Measurements from ENCODE around the gene DPYD. TPM values are rescaled to one million over a fixed set of nuclear protein-coding genes. Genes with fewer than 3 reads are reported as not detected.
"Not testable (repeated sequence)": the region's sequence is repeated elsewhere in the genome, so short reads cannot be mapped to it uniquely, and the experiment has no call there.

DPYD gene
- polyA plus RNA-seq, 4 donors, result 11.9 to 31.8 (median 26.0) TPM

- Histone ChIP-seq H3K27me3 (ENCODE audit: control insufficient read depth in 3 of 3, insufficient read depth in 3 of 3, low read length in 3 of 3) (no peaks in the 10 kb centered on the region), H3K9me3 (ENCODE audit: control insufficient read depth in 2 of 2, insufficient read depth in 1 of 2, low read depth in 1 of 2, low read length in 1 of 2) (peaks cover 0 to 4% of the 10 kb centered on the region in 2 donors), H3K27ac (ENCODE audit: low read depth in 1 of 3, low read length in 2 of 3) (no peak overlapping the region), H3K4me1 (ENCODE audit: control insufficient read depth in 3 of 3, insufficient read depth in 2 of 3, low read depth in 1 of 3, low read length in 2 of 3) (no peaks in the 10 kb centered on the region), H3K36me3 (ENCODE audit: control insufficient read depth in 3 of 3, insufficient read depth in 2 of 3, low read depth in 1 of 3, low read length in 3 of 3) (no peaks in the 10 kb centered on the region), H3K4me3 (ENCODE audit: low read depth in 1 of 3, low read length in 3 of 3) (no peak overlapping the region)
- DNase-seq, result no peak
- FAIRE-seq, result no peak
- WGBS, 3 donors, result 63 to 73% (median 63%) methylated on average over 3 of the region's 3 CpGs
These were observed 667.9 kb downstream of the DPYD start for GRCh38 chr1:97252925-97253324.

GRCh38 chr1:97252076-97252475, 668.8 kb downstream of the DPYD start:
- WGBS, 3 donors, result 0 to 88% (median 3%) methylated on average over 1 of the region's 1 CpG
- no peaks in the 10 kb centered on the region for H3K36me3 ChIP-seq (ENCODE audit: control insufficient read depth in 3 of 3, insufficient read depth in 2 of 3, low read depth in 1 of 3, low read length in 3 of 3)
- H3K4me3 ChIP-seq (ENCODE audit: low read depth in 1 of 3, low read length in 3 of 3), result no peak overlapping the region
- no peak for DNase-seq
- no peak overlapping the region for H3K27ac ChIP-seq (ENCODE audit: low read depth in 1 of 3, low read length in 2 of 3)
- H3K4me1 ChIP-seq (ENCODE audit: control insufficient read depth in 3 of 3, insufficient read depth in 2 of 3, low read depth in 1 of 3, low read length in 2 of 3), result no peaks in the 10 kb centered on the region
- FAIRE-seq, result no peak
- no peaks in the 10 kb centered on the region for H3K27me3 ChIP-seq (ENCODE audit: control insufficient read depth in 3 of 3, insufficient read depth in 3 of 3, low read length in 3 of 3)
- H3K9me3 ChIP-seq (ENCODE audit: control insufficient read depth in 2 of 2, insufficient read depth in 1 of 2, low read depth in 1 of 2, low read length in 1 of 2), result peaks cover 0 to 4% of the 10 kb centered on the region in 2 donors

- Histone ChIP-seq H3K4me1 (ENCODE audit: control insufficient read depth in 3 of 3, insufficient read depth in 2 of 3, low read depth in 1 of 3, low read length in 2 of 3) (no peaks in the 10 kb centered on the region), H3K9me3 (ENCODE audit: control insufficient read depth in 2 of 2, insufficient read depth in 1 of 2, low read depth in 1 of 2, low read length in 1 of 2) (peaks cover 0 to 4% of the 10 kb centered on the region in 2 donors), H3K27me3 (ENCODE audit: control insufficient read depth in 3 of 3, insufficient read depth in 3 of 3, low read length in 3 of 3) (no peaks in the 10 kb centered on the region), H3K36me3 (ENCODE audit: control insufficient read depth in 3 of 3, insufficient read depth in 2 of 3, low read depth in 1 of 3, low read length in 3 of 3) (no peaks in the 10 kb centered on the region), H3K27ac (ENCODE audit: low read depth in 1 of 3, low read length in 2 of 3) (no peak overlapping the region), H3K4me3 (ENCODE audit: low read depth in 1 of 3, low read length in 3 of 3) (no peak overlapping the region)
- no peak for FAIRE-seq
- no peak for DNase-seq
These were observed 673.6 kb downstream of the DPYD start for GRCh38 chr1:97247196-97247595.

GRCh38 chr1:97245682-97246081, 675.2 kb downstream of the DPYD start:
- DNase-seq (peak; percentile 36 to 41), FAIRE-seq (no peak)
- Histone ChIP-seq H3K4me1 (ENCODE audit: control insufficient read depth in 3 of 3, insufficient read depth in 2 of 3, low read depth in 1 of 3, low read length in 2 of 3) (no peaks in the 10 kb centered on the region), H3K36me3 (ENCODE audit: control insufficient read depth in 3 of 3, insufficient read depth in 2 of 3, low read depth in 1 of 3, low read length in 3 of 3) (no peaks in the 10 kb centered on the region), H3K9me3 (ENCODE audit: control insufficient read depth in 2 of 2, insufficient read depth in 1 of 2, low read depth in 1 of 2, low read length in 1 of 2) (peaks cover 0 to 4% of the 10 kb centered on the region in 2 donors), H3K27ac (ENCODE audit: low read depth in 1 of 3, low read length in 2 of 3) (no peak overlapping the region), H3K27me3 (ENCODE audit: control insufficient read depth in 3 of 3, insufficient read depth in 3 of 3, low read length in 3 of 3) (no peaks in the 10 kb centered on the region), H3K4me3 (ENCODE audit: low read depth in 1 of 3, low read length in 3 of 3) (no peak overlapping the region)
- WGBS, 3 donors, result 6 to 28% (median 18%) methylated on average over 1 of the region's 1 CpG

- no peaks in the 10 kb centered on the region for H3K4me1 ChIP-seq (ENCODE audit: control insufficient read depth in 3 of 3, insufficient read depth in 2 of 3, low read depth in 1 of 3, low read length in 2 of 3)
- peaks cover 0 to 4% of the 10 kb centered on the region in 2 donors for H3K9me3 ChIP-seq (ENCODE audit: control insufficient read depth in 2 of 2, insufficient read depth in 1 of 2, low read depth in 1 of 2, low read length in 1 of 2)
- no peak overlapping the region for H3K27ac ChIP-seq (ENCODE audit: low read depth in 1 of 3, low read length in 2 of 3)
- no peak overlapping the region for H3K4me3 ChIP-seq (ENCODE audit: low read depth in 1 of 3, low read length in 3 of 3)
- DNase-seq (no peak), FAIRE-seq (no peak)
- H3K27me3 ChIP-seq (ENCODE audit: control insufficient read depth in 3 of 3, insufficient read depth in 3 of 3, low read length in 3 of 3), result no peaks in the 10 kb centered on the region
- no peaks in the 10 kb centered on the region for H3K36me3 ChIP-seq (ENCODE audit: control insufficient read depth in 3 of 3, insufficient read depth in 2 of 3, low read depth in 1 of 3, low read length in 3 of 3)
- 59 to 76% (median 74%) methylated on average over 4 of the region's 4 CpGs for WGBS, 3 donors
These were observed 675.8 kb downstream of the DPYD start for GRCh38 chr1:97245026-97245425.

GRCh38 chr1:97243973-97244560, 676.8 kb downstream of the DPYD start:
- Histone ChIP-seq H3K4me1 (ENCODE audit: control insufficient read depth in 3 of 3, insufficient read depth in 2 of 3, low read depth in 1 of 3, low read length in 2 of 3) (no peaks in the 10 kb centered on the region), H3K4me3 (ENCODE audit: low read depth in 1 of 3, low read length in 3 of 3) (no peak overlapping the region), H3K27me3 (ENCODE audit: control insufficient read depth in 3 of 3, insufficient read depth in 3 of 3, low read length in 3 of 3) (no peaks in the 10 kb centered on the region), H3K9me3 (ENCODE audit: control insufficient read depth in 2 of 2, insufficient read depth in 1 of 2, low read depth in 1 of 2, low read length in 1 of 2) (peaks cover 0 to 4% of the 10 kb centered on the region in 2 donors), H3K36me3 (ENCODE audit: control insufficient read depth in 3 of 3, insufficient read depth in 2 of 3, low read depth in 1 of 3, low read length in 3 of 3) (no peaks in the 10 kb centered on the region), H3K27ac (ENCODE audit: low read depth in 1 of 3, low read length in 2 of 3) (no peak overlapping the region)
- WGBS, 3 donors, result 87 to 96% (median 93%) methylated on average over 2 of the region's 2 CpGs
- DNase-seq (peak; percentile 12 to 37), FAIRE-seq (no peak)

GRCh38 chr1:97238816-97239215, 682.0 kb downstream of the DPYD start:
- DNase-seq, result no peak
- no peaks in the 10 kb centered on the region for H3K9me3 ChIP-seq (ENCODE audit: control insufficient read depth in 2 of 2, insufficient read depth in 1 of 2, low read depth in 1 of 2, low read length in 1 of 2)
- FAIRE-seq, result no peak
- 62 to 87% (median 83%) methylated on average over 3 of the region's 3 CpGs for WGBS, 3 donors
- H3K27me3 ChIP-seq (ENCODE audit: control insufficient read depth in 3 of 3, insufficient read depth in 3 of 3, low read length in 3 of 3), result no peaks in the 10 kb centered on the region
- H3K4me3 ChIP-seq (ENCODE audit: low read depth in 1 of 3, low read length in 3 of 3), result no peak overlapping the region
- H3K36me3 ChIP-seq (ENCODE audit: control insufficient read depth in 3 of 3, insufficient read depth in 2 of 3, low read depth in 1 of 3, low read length in 3 of 3), result no peaks in the 10 kb centered on the region
- no peaks in the 10 kb centered on the region for H3K4me1 ChIP-seq (ENCODE audit: control insufficient read depth in 3 of 3, insufficient read depth in 2 of 3, low read depth in 1 of 3, low read length in 2 of 3)
- H3K27ac ChIP-seq (ENCODE audit: low read depth in 1 of 3, low read length in 2 of 3), result no peak overlapping the region

- WGBS, 3 donors, result 88 to 97% (median 90%) methylated on average over 2 of the region's 2 CpGs
These were observed 689.5 kb downstream of the DPYD start for GRCh38 chr1:97231354-97231753.

GRCh38 chr1:97212671-97213070, 708.2 kb downstream of the DPYD start:
- no peaks in the 10 kb centered on the region for H3K36me3 ChIP-seq (ENCODE audit: control insufficient read depth in 3 of 3, insufficient read depth in 2 of 3, low read depth in 1 of 3, low read length in 3 of 3)
- FAIRE-seq, result no peak
- no peaks in the 10 kb centered on the region for H3K9me3 ChIP-seq (ENCODE audit: control insufficient read depth in 2 of 2, insufficient read depth in 1 of 2, low read depth in 1 of 2, low read length in 1 of 2)
- no peak overlapping the region for H3K4me3 ChIP-seq (ENCODE audit: low read depth in 1 of 3, low read length in 3 of 3)
- no peaks in the 10 kb centered on the region for H3K4me1 ChIP-seq (ENCODE audit: control insufficient read depth in 3 of 3, insufficient read depth in 2 of 3, low read depth in 1 of 3, low read length in 2 of 3)
- H3K27me3 ChIP-seq (ENCODE audit: control insufficient read depth in 3 of 3, insufficient read depth in 3 of 3, low read length in 3 of 3), result no peaks in the 10 kb centered on the region
- H3K27ac ChIP-seq (ENCODE audit: low read depth in 1 of 3, low read length in 2 of 3), result no peak overlapping the region
- DNase-seq, result no peak
- WGBS, 3 donors, result 90 to 98% (median 92%) methylated on average over 2 of the region's 2 CpGs

More at GRCh38 chr1:97231354-97231753, 689.5 kb downstream of the DPYD start:
- not testable (repeated sequence) for H3K4me1 ChIP-seq (ENCODE audit: control insufficient read depth in 3 of 3, insufficient read depth in 2 of 3, low read depth in 1 of 3, low read length in 2 of 3); H3K36me3 ChIP-seq (ENCODE audit: control insufficient read depth in 3 of 3, insufficient read depth in 2 of 3, low read depth in 1 of 3, low read length in 3 of 3); FAIRE-seq; H3K9me3 ChIP-seq (ENCODE audit: control insufficient read depth in 2 of 2, insufficient read depth in 1 of 2, low read depth in 1 of 2, low read length in 1 of 2); DNase-seq; H3K27ac ChIP-seq (ENCODE audit: low read depth in 1 of 3, low read length in 2 of 3); H3K4me3 ChIP-seq (ENCODE audit: low read depth in 1 of 3, low read length in 3 of 3); H3K27me3 ChIP-seq (ENCODE audit: control insufficient read depth in 3 of 3, insufficient read depth in 3 of 3, low read length in 3 of 3)
